ENCODE measurements around the gene NUDT5. TPM values are rescaled to one million over a fixed set of nuclear protein-coding genes. Genes with fewer than 3 reads are reported as not detected.
A peak's percentile ranks its signal among the peaks of the same experiment; 100 is the strongest.
"Not testable (repeated sequence)": the region's sequence is repeated elsewhere in the genome, so short reads cannot be mapped to it uniquely, and the experiment has no call there.

The NUDT5 gene
- total and polyA plus RNA-seq, 7 experiments from 2014 or later, result 24.5 to 89.4 (median 47.4) TPM

GRCh38 chr10:12235796-12236195 lies 40.1 kb upstream of the NUDT5 start:
- ChIA-PET POLR2A (no interaction called here), CTCF (no interaction called here)
- no peak overlapping the region for H3K4me3 Mint-ChIP-seq
- no peak overlapping the region for H3K4me3 ChIP-seq (ENCODE audit: low read length)
- H3K9me3 ChIP-seq (ENCODE audit: control insufficient read depth in 2 of 3, low read length in 3 of 3), result no peaks in the 10 kb centered on the region
- H3K9me3 Mint-ChIP-seq, result no peaks in the 10 kb centered on the region
- no peak overlapping the region for H3K27ac ChIP-seq (ENCODE audit: low read depth, low read length)
- no peaks in the 10 kb centered on the region for H3K27me3 ChIP-seq (ENCODE audit: control insufficient read depth in 2 of 2, insufficient read depth in 2 of 2, low read length in 2 of 2)
- peaks cover 0 to 11% (median 4%) of the 10 kb centered on the region in 7 donors for H3K4me1 Mint-ChIP-seq
- H3K36me3 Mint-ChIP-seq, result peaks cover 3 to 44% (median 29%) of the 10 kb centered on the region in 5 donors
- no peak overlapping the region for H3K27ac Mint-ChIP-seq
- peaks cover 19 to 60% (median 19%) of the 10 kb centered on the region in 3 experiments for H3K36me3 ChIP-seq (ENCODE audit: control insufficient read depth in 2 of 3, insufficient read depth in 3 of 3, low read length in 3 of 3)
- no peaks in the 10 kb centered on the region for H3K27me3 Mint-ChIP-seq
- DNase-seq, result no peak
- no peak for ATAC-seq
- no peaks in the 10 kb centered on the region for H3K4me1 ChIP-seq (ENCODE audit: control insufficient read depth in 2 of 2, insufficient read depth in 2 of 2, low read length in 2 of 2)
- intact Hi-C loops (cut with micrococcal nuclease), result no loop called here

DNA sequence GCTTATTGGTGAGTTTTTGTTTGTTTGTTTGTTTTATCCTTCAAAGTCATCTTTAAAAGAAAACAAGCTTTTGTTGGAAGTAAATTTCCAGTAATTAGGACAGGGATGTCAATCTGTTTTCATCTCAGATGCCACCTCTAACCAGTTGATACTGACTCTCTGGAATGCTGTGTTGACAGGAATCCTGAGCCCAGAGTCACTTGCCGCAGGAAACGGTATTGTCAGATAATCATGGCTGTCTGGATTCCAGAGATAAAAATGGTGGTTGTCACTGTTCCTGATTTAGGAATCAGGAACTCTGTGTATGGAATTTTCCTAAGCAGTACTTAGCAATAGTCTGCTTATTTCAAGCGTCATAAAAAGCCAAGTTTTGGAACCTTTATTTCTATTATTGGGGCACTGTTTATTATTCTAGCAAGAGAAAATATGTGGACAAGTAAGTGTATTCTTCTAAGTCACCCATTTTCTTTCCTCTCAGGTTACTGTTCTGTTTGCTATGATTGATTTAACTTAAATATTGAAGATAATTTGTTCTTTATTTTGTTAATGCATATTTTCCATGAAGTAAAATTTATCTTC lies 39.5 kb upstream of the NUDT5 start:
- H3K27ac Mint-ChIP-seq, result peak overlapping the region in 1 of 9 donors; percentile 18
- CTCF ChIA-PET, result no interaction called here

DNA sequence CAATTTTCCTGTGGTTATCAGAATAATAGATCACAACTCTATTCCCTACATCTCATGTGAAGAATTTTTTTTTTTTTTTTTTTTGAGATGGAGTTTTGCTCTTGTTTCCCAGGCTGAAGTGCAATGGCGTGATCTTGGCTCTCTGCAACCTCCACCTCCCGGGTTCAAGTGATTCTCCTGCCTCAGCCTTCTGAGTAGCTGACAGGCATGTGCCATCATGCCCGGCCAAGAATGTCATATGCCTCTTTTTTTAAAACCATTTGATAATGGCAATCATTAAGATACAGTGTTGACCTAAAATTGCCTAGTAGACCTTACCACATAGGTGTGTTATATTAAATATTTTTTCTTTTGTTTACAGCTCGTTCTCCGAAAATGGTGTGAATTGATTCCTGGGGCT lies 39.0 kb upstream of the NUDT5 start:
- H3K9me3 Mint-ChIP-seq; H3K9me3 ChIP-seq (ENCODE audit: control insufficient read depth in 2 of 3, low read length in 3 of 3); H3K27ac ChIP-seq (ENCODE audit: low read depth, low read length); DNase-seq; H3K4me3 Mint-ChIP-seq; H3K27me3 Mint-ChIP-seq; H3K27me3 ChIP-seq (ENCODE audit: control insufficient read depth in 2 of 2, insufficient read depth in 2 of 2, low read length in 2 of 2); ATAC-seq; POLR2A ChIA-PET; CTCF ChIA-PET; H3K4me3 ChIP-seq (ENCODE audit: low read length); intact Hi-C loops (cut with micrococcal nuclease); H3K4me1 Mint-ChIP-seq; H3K4me1 ChIP-seq (ENCODE audit: control insufficient read depth in 2 of 2, insufficient read depth in 2 of 2, low read length in 2 of 2): not testable (repeated sequence)
- Mint-ChIP-seq H3K36me3 (peaks cover 3 to 43% (median 29%) of the 10 kb centered on the region in 5 donors), H3K27ac (peak overlapping the region in 2 of 9 donors; percentile 18 to 38)
- peaks cover 19 to 58% (median 19%) of the 10 kb centered on the region in 3 experiments for H3K36me3 ChIP-seq (ENCODE audit: control insufficient read depth in 2 of 3, insufficient read depth in 3 of 3, low read length in 3 of 3)

More for the DNA sequence above, 39.5 kb upstream of the NUDT5 start:
- ATAC-seq (no peak), DNase-seq (no peak)
- H3K4me1 Mint-ChIP-seq, result peaks cover 0 to 5% (median under 1%) of the 10 kb centered on the region in 7 donors
- intact Hi-C loops (cut with micrococcal nuclease), result no loop called here
- Histone ChIP-seq H3K4me3 (ENCODE audit: low read length) (no peak overlapping the region), H3K27me3 (ENCODE audit: control insufficient read depth in 2 of 2, insufficient read depth in 2 of 2, low read length in 2 of 2) (no peaks in the 10 kb centered on the region), H3K4me1 (ENCODE audit: control insufficient read depth in 2 of 2, insufficient read depth in 2 of 2, low read length in 2 of 2) (no peaks in the 10 kb centered on the region), H3K9me3 (ENCODE audit: control insufficient read depth in 2 of 3, low read length in 3 of 3) (no peaks in the 10 kb centered on the region), H3K36me3 (ENCODE audit: control insufficient read depth in 2 of 3, insufficient read depth in 3 of 3, low read length in 3 of 3) (peaks cover 19 to 60% (median 19%) of the 10 kb centered on the region in 3 experiments), H3K27ac (ENCODE audit: low read depth, low read length) (no peak overlapping the region)
- no peak overlapping the region for H3K4me3 Mint-ChIP-seq
- no peaks in the 10 kb centered on the region for H3K9me3 Mint-ChIP-seq
- H3K27me3 Mint-ChIP-seq, result no peaks in the 10 kb centered on the region
- H3K36me3 Mint-ChIP-seq, result peaks cover 3 to 43% (median 28%) of the 10 kb centered on the region in 5 donors
- POLR2A ChIA-PET, result no interaction called here

DNA sequence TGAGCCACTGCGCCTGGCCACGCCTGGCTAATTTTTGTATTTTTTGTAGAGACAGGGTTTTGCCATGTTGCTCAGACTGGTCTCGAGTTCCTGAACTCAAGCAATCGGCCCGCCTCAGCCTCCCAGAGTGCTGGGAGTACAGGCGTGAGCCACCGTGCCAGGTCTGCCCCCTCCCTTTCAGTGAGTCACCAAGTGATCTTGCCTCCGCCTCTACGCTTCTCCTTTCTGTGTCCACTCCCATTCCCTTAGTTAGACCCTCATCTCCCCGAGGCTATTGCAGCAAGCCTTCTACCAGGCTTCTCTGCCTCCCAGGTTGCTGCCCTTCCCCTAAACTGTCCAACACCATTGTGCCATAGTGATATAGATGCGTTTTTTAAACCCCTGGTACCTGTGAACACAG lies 33.2 kb upstream of the NUDT5 start:
- Histone ChIP-seq H3K27ac (ENCODE audit: low read depth, low read length) (no peak overlapping the region), H3K27me3 (ENCODE audit: control insufficient read depth in 2 of 2, insufficient read depth in 2 of 2, low read length in 2 of 2) (no peaks in the 10 kb centered on the region), H3K9me3 (ENCODE audit: control insufficient read depth in 2 of 3, low read length in 3 of 3) (no peaks in the 10 kb centered on the region), H3K4me1 (ENCODE audit: control insufficient read depth in 2 of 2, insufficient read depth in 2 of 2, low read length in 2 of 2) (no peaks in the 10 kb centered on the region), H3K4me3 (ENCODE audit: low read length) (no peak overlapping the region), H3K36me3 (ENCODE audit: control insufficient read depth in 2 of 3, insufficient read depth in 3 of 3, low read length in 3 of 3) (peaks cover 0 to 29% (median 1%) of the 10 kb centered on the region in 3 experiments)
- Mint-ChIP-seq H3K27me3 (no peaks in the 10 kb centered on the region), H3K4me1 (peaks cover 0 to 6% (median 0%) of the 10 kb centered on the region in 7 donors), H3K4me3 (no peak overlapping the region), H3K9me3 (peaks cover 0 to 2% (median 0%) of the 10 kb centered on the region in 11 donors), H3K36me3 (peaks cover 11 to 42% (median 24%) of the 10 kb centered on the region in 5 donors), H3K27ac (no peak overlapping the region)
- no peak for ATAC-seq
- DNase-seq, result no peak
- intact Hi-C loops (cut with micrococcal nuclease), result no loop called here
- POLR2A ChIA-PET, result no interaction called here
- CTCF ChIA-PET, result no interaction called here

GRCh38 chr10:12226438-12226837 lies 30.7 kb upstream of the NUDT5 start:
- intact Hi-C loops (cut with micrococcal nuclease); POLR2A ChIA-PET; H3K4me3 ChIP-seq (ENCODE audit: low read length); H3K9me3 ChIP-seq (ENCODE audit: control insufficient read depth in 2 of 3, low read length in 3 of 3); CTCF ChIA-PET; H3K27me3 ChIP-seq (ENCODE audit: control insufficient read depth in 2 of 2, insufficient read depth in 2 of 2, low read length in 2 of 2); H3K4me3 Mint-ChIP-seq; ATAC-seq; H3K27me3 Mint-ChIP-seq; H3K9me3 Mint-ChIP-seq; H3K4me1 Mint-ChIP-seq; DNase-seq; H3K27ac ChIP-seq (ENCODE audit: low read depth, low read length); H3K4me1 ChIP-seq (ENCODE audit: control insufficient read depth in 2 of 2, insufficient read depth in 2 of 2, low read length in 2 of 2); H3K27ac Mint-ChIP-seq: not testable (repeated sequence)
- H3K36me3 Mint-ChIP-seq, result peaks cover 8 to 44% (median 27%) of the 10 kb centered on the region in 5 donors
- peaks cover 0 to 39% (median 5%) of the 10 kb centered on the region in 3 experiments for H3K36me3 ChIP-seq (ENCODE audit: control insufficient read depth in 2 of 3, insufficient read depth in 3 of 3, low read length in 3 of 3)

DNA sequence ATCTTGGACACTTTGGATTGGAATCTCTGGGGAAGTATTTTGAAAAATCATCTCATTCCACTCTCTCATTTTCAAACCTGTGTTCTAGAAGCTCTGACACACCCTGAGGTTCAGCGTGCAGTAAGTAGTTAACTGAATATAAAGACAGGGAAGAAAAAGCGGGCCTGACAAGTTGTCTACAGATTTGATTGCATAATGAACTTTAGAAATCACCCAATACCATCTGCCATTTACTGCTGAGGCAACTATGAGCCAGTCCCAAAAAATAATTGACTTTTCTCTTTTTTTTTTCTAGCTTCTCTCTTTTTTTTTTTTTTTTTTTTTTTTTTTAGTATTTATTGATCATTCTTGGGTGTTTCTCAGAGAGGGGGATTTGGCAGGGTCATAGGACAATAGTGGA lies 29.8 kb upstream of the NUDT5 start:
- H3K36me3 ChIP-seq (ENCODE audit: control insufficient read depth in 2 of 3, insufficient read depth in 3 of 3, low read length in 3 of 3), result peaks cover 0 to 40% (median 5%) of the 10 kb centered on the region in 3 experiments
- Mint-ChIP-seq H3K9me3 (peaks cover 0 to 2% (median 0%) of the 10 kb centered on the region in 11 donors), H3K27ac (no peak overlapping the region), H3K4me3 (no peak overlapping the region), H3K36me3 (peaks cover 8 to 45% (median 27%) of the 10 kb centered on the region in 5 donors), H3K4me1 (peaks cover 0 to 5% (median 0%) of the 10 kb centered on the region in 7 donors), H3K27me3 (no peaks in the 10 kb centered on the region)
- H3K27me3 ChIP-seq (ENCODE audit: control insufficient read depth in 2 of 2, insufficient read depth in 2 of 2, low read length in 2 of 2), result no peaks in the 10 kb centered on the region
- ATAC-seq, result no peak
- DNase-seq, result no peak
- POLR2A ChIA-PET, result no interaction called here
- H3K4me3 ChIP-seq (ENCODE audit: low read length), result no peak overlapping the region
- no peaks in the 10 kb centered on the region for H3K9me3 ChIP-seq (ENCODE audit: control insufficient read depth in 2 of 3, low read length in 3 of 3)
- H3K27ac ChIP-seq (ENCODE audit: low read depth, low read length), result no peak overlapping the region
- CTCF ChIA-PET, result interaction anchor here (2.2 kb wide), 1 partner anchor 10 kb away, joined by 7 read pairs; no protein-coding TSS in a partner anchor
- intact Hi-C loops (cut with micrococcal nuclease), result no loop called here
- H3K4me1 ChIP-seq (ENCODE audit: control insufficient read depth in 2 of 2, insufficient read depth in 2 of 2, low read length in 2 of 2), result no peaks in the 10 kb centered on the region
